GM19240 (cell line): Measurements from ENCODE around the gene RPL7A.
"Not testable (repeated sequence)": the region's sequence is repeated elsewhere in the genome, so short reads cannot be mapped to it uniquely, and the experiment has no call there.

Experiments used
- DNase-seq: peaks from one replicate; pipeline ENCODE4 v3.0.0; 2011; ENCODE audit warnings: low spot score; ENCODE audit not compliant: insufficient read length

The RPL7A gene

DNA sequence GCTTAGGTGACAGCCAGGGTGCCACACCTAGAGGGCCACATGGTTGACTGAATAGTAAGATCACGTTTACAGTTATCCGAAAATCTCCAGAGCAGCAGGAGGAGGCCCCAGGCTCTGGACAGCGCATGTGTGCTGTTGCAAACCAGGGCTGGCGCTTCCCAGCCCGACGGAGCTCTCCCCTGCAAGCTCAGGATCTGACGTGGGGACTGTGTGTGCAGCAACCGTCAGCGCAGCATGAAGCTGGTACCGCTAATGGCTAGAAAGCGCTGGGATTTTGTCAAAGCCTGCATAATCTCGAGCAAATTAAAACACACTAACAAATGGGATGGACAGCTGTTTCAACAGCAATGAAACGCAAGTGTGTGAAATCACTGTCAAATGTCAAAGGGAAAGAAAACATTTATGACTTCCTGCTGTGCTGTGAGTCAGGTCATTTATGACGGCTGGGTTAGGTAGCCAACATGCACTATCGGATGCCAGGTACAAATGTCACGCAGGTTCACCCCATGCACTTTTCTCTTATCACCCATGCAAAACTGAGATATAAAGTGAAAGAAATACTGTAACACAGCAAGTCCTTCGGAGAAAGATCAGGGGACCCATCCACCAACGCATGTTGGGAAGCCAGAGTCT is 20.3 kb downstream of the RPL7A start:
- no peak for DNase-seq

- no peak for DNase-seq
Measured at GRCh38 chr9:133369422-133369821, 21.4 kb downstream of the RPL7A start.

DNA sequence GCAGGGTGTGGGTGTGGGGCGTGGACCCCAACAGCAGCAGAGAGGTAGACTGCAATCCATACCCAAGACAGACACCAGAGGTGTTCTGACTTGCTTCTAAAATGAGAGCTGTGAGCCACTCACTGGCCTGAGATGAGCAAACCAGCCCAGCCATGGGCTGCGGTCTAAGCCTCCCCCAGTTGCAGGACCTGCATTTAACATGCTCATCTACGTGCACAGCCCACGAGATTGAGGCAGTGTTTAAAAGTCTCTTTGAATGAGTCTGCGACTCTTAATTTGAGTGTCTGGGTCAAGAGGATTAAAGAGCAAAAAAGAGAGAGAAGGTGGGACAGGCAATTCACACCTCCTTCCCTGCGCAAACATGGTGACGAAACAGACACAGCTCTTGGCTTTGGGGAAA is 21.9 kb downstream of the RPL7A start:
- no peak for DNase-seq

GRCh38 chr9:133370685-133371084 is 22.7 kb downstream of the RPL7A start:
- no peak for DNase-seq

GRCh38 chr9:133371261-133371711 is 23.3 kb downstream of the RPL7A start:
- no peak for DNase-seq

DNA sequence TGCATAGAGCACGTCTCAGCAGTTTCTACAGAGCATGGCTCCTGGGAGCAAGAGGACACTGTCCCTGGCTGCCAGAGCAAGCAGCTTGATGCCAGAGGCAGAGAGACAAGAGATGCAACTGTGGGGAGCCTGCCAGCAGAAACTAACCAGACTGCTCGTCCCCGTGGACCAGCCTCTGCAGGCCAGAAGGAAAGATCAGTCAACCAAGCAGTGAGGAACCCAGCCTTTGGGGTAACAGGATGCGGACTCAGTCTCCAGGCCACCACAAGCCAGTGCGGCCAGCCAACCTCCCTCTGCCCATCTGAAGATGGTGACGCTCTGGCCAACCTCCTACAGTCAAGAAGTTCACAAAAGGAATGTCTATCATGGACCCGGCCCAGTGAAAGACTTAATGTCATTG is 24.1 kb downstream of the RPL7A start:
- no peak for DNase-seq

GRCh38 chr9:133374612-133375115 is 26.6 kb downstream of the RPL7A start:
- DNase-seq, result no peak

DNA sequence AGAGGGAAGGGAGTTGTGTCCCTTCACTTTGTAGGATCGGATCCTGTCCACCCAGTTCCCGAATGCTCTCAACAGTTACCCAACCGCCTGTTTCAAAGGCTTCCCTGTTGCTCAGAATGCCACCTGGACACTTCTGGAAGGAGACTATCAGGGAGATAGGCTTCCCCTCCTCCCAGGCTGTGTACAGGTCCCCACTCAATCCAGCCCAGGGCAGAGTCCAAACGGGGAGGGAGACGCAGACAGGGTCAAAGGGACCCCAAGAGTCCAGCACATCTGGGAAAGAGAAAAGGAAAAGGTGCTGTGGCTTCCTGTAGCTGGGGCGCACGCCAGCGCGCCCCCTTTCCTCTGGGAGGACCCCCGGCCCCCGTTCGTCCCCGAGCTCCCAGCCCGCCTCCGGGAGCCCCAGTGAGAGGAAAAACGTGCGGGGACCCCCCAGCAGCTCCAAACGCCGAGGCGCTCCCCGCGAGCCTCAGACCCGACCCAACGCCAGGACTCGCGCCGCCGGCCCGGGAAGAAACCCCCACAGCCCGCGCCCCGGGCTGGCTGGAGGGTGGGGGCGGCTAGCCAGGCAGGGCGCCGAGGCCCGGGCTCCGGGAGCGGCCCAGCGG is 27.2 kb downstream of the RPL7A start:
- DNase-seq, result peak; percentile 45

DNA sequence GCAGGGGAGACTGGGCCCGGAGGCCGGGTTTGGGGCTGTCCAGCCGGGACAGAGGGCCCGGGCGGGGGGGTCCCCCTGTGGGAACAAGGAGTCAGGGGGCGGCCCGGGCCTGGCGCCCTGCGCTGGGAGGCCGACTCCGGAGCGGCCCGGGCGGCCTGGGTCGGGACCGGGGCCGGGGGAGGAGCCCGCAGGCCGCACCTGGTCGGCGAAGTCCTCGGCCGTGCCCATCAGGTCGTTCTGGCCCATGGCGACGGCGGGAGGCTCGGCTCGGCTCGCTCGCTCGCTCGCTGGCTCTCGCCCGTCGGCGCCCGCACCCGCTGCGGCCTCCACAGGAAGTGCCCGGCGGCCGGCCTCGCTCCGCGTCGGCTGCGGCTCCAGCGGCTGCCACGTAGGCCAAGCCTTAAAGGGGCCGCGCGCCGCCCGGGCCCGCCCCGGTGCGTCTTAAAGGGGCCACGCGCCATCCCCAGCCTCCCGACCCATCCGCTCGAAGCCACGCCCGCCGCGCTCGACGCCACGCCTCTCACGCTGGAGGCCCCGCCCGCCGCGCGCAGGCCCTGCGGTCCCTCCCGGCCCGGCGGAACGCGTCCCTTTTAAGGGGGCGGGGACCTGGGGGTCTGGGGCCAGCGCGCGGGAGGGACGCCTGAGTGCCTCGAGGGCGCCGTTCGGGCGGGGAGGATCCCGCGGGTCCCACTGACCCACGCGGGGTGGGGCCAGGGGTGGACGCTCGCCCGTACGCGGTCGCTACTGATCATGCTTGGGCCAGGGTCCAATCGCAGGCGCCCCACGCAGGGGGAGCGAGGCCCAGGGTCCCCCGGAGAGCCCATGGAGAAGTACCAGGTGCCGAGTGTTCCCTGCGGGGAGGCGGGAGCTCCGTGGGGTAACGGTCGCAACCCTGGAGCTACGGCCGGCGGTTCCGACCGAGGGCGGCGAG is 28.0 kb downstream of the RPL7A start, which contains the start of the genes STKLD1 and SURF4:
Gene STKLD1 (plus strand): TSS at position 643 of the 931 bp plus-strand sequence. CDS start 108 bp downstream, at position 751.
Gene SURF4 (minus strand): TSS at position 337 of the 931 bp plus-strand sequence. CDS start 91 bp downstream, at position 246.
- DNase-seq, result peak; percentile 100

- not testable (repeated sequence) for DNase-seq
Measured at GRCh38 chr9:133377280-133377679, 29.3 kb downstream of the RPL7A start.

DNA sequence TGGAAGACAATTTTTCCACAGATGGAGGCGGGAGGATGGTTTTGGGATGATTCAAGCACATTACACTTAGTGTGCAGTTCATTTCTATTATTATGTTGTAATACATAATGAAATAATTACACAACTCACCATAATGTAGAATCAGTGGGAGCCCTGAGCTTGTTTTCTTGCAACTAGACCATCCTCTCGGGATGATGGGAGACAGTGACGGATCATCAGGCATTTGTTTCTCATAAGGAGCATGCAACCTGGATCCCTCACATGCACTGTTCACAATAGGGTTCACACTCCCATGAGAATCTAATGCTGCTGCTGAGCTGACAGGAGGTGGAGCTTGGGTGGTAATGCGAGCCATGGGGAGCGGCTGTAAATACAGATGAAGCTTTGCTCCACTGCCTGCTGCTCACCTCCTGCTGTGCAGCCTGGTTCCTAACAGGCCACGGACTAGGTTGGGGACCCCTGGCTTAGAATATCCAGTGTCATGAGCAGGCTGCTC is 29.8 kb downstream of the RPL7A start:
- no peak for DNase-seq

- DNase-seq, result no peak
Measured at GRCh38 chr9:133378408-133378962, 30.5 kb downstream of the RPL7A start.

- DNase-seq, result no peak
Measured at GRCh38 chr9:133379153-133380086, 31.4 kb downstream of the RPL7A start.

- DNase-seq, result no peak
Measured at GRCh38 chr9:133380734-133381133, 32.7 kb downstream of the RPL7A start.

- DNase-seq, result no peak
Measured at GRCh38 chr9:133382507-133383141, 34.6 kb downstream of the RPL7A start.

DNA sequence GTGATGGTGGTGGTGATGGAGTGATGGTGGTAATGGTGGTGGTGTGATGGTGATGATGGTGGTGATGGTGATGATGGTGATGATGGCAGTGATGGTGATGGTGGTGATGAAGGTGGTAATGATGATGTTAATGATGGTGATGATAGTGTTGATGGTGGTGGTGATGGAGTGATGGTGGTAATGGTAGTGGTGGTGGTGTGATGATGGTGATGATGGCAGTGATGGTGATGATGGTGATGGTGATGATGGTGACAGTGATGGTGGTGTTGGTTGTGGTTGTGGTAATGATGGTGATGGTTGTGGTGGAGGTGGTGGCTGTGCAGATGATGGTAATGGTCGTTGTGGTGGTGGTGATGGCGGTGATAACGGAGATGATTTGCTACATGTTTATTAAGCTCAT is 35.4 kb downstream of the RPL7A start:
- no peak for DNase-seq

DNA sequence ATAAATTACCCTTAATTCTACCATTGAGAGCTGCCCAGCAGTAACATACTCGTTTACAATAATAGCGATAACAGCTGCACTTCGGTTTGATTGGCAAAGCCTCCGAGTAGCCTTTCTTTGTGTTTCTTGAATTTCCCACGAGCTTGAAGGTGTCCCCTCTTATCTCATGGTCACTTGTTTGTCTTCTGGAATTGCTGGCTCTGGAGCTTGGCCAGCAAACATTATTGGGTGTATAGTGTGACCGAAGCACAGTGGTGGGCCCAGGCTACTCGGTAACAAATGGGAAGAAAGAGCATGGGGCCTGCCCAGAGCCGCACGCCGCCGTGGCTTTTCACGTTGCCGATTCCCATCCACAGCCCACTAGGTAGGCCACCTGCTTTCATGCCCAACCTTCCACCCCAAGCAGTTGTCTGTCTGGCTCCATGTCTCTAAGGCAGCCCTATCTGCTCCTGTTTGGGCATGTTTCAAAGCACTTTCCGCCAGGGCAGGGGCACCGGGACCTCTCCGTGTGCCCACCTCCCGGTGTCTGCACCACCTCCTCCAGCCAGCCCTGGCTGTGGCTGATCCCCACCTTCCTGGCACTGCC is 36.8 kb downstream of the RPL7A start:
- DNase-seq, result no peak

DNA sequence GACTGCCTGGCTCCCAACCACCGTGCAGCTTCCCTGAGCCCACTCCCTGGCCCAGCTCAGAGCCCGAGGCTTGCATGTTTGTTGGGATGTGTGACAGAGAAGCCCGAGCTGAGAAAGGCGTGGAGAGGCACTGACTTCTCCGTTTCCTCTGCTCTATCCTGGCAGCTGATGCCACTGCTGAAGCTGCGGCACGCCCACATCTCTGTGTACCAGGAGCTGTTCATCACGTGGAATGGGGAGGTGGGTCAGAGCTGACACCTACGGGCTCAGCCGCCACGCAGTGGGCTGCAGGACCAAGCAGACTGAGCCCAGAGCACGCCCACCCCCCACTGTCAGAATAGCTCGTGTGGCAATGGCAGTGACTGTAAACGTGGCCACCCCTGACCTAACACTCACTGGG is 37.4 kb downstream of the RPL7A start:
- DNase-seq, result no peak

DNA sequence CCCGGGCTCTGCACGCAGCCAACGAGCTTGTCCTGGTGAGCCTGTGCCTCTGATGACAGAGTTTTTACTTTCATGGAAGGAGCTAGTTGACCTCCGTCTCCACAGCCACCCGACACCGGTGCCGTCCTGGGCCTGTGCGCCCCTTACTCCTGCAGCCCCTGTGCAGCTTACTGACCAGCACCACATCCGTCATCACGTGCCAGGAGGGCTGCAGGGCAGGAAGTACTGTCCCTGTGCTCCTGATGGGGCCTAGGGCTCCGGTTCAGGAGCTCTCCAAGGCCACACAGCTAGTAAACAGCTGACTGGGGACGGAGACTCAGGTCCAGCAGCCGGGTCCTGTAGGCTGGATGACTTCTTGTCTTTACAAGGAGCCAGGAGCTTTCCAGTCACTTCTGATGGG is 38.3 kb downstream of the RPL7A start:
- DNase-seq, result no peak
